Smooth muscle cell (in vitro differentiated cells): ENCODE results near the gene CBFA2T2. TPM values are rescaled to one million over a fixed set of nuclear protein-coding genes. Genes with fewer than 3 reads are reported as not detected.
A peak's percentile ranks its signal among the peaks of the same experiment; 100 is the strongest.

Experiments
- DNase-seq: peaks from one replicate; lab custom pipeline; 2025; ENCODE audit not compliant: unreplicated experiment; lab: John Stamatoyannopoulos, UW
- H2AFZ ChIP-seq: fragments of 200-600 bp; sonication (generic); 2 replicates; pipeline ENCODE4 v1.6.0; 2016; ENCODE audit warnings: antibody characterized with exemption, low read depth, mild to moderate bottlenecking
- H3F3A ChIP-seq: fragments of 200-600 bp; sonication (generic); 2 replicates; pipeline ENCODE4 v1.6.0; 2017; ENCODE audit warnings: antibody characterized with exemption, low read depth
- H3K27ac ChIP-seq: fragments of 200-600 bp; sonication (generic); 2 replicates; pipeline ENCODE4 v1.5.1; 2016; ENCODE audit warnings: low read depth, mild to moderate bottlenecking
- H3K27me3 ChIP-seq: fragments of 200-600 bp; sonication (generic); 2 replicates; pipeline ENCODE4 v1.6.1; 2016; ENCODE audit warnings: low read depth, mild to moderate bottlenecking
- H3K36me3 ChIP-seq: fragments of 200-600 bp; sonication (generic); 2 replicates; pipeline ENCODE4 v1.5.1; 2016; ENCODE audit warnings: low read depth
- H3K4me1 ChIP-seq: fragments of 200-600 bp; sonication (generic); 2 replicates; pipeline ENCODE4 v1.5.1; 2016; ENCODE audit warnings: low read depth
- H3K4me2 ChIP-seq: fragments of 200-600 bp; sonication (generic); 2 replicates; pipeline ENCODE4 v1.6.0; 2016; ENCODE audit warnings: mild to moderate bottlenecking
- H3K4me3 ChIP-seq: fragments of 200-600 bp; sonication (generic); 2 replicates; pipeline ENCODE4 v1.5.1; 2016; ENCODE audit warnings: mild to moderate bottlenecking
- H3K79me2 ChIP-seq: fragments of 200-600 bp; sonication (generic); 2 replicates; pipeline ENCODE4 v1.6.0; 2016; ENCODE audit warnings: low read depth, mild to moderate bottlenecking
- H3K9ac ChIP-seq: fragments of 200-600 bp; sonication (generic); 2 replicates; pipeline ENCODE4 v1.6.0; 2016; ENCODE audit warnings: low read depth
- H3K9me3 ChIP-seq: fragments of 200-600 bp; sonication (generic); replicated peaks from 2 replicates; pipeline ENCODE4 v1.5.1; 2016; ENCODE audit warnings: low read depth
- H4K20me1 ChIP-seq: fragments of 200-600 bp; sonication (generic); 2 replicates; pipeline ENCODE4 v1.6.0; 2016; ENCODE audit warnings: low read depth
- WGBS: methylation state at CpG from one replicate; pipeline ENCODE4 v1.1.7; 2016; ENCODE audit warnings: low lambda C conversion rate; 5-methylcytosine and 5-hydroxymethylcytosine counted together
- polyA plus RNA-seq: library from polyadenylated mRNA; unstranded; fragments of >200 nt; fragmentation: Nextera tagmentation; extraction: Ambion mirVana; gene quantifications from 2 replicates; pipeline ENCODE4 v1.2.1, GENCODE V29; 2016
- total RNA-seq: library from RNA; depleted of rRNA; stranded (reverse); fragments of >200 nt; gene quantifications from 2 replicates; pipeline ENCODE4 v1.2.3, GENCODE V29; 2014
- TF ChIP-seq, protein P1 (sequence below): fragments of 200-600 bp; sonication (generic); IDR thresholded peaks from 2 replicates; pipeline ENCODE4 v1.5.1; 2017; ENCODE audit warnings: borderline replicate concordance, mild to moderate bottlenecking, antibody characterized with exemption; ENCODE audit not compliant: insufficient read depth, poor library complexity, severe bottlenecking

Gene CBFA2T2
- total and polyA plus RNA-seq, 2 experiments from 2014 or later = 18.2 to 41.6 TPM

DNA sequence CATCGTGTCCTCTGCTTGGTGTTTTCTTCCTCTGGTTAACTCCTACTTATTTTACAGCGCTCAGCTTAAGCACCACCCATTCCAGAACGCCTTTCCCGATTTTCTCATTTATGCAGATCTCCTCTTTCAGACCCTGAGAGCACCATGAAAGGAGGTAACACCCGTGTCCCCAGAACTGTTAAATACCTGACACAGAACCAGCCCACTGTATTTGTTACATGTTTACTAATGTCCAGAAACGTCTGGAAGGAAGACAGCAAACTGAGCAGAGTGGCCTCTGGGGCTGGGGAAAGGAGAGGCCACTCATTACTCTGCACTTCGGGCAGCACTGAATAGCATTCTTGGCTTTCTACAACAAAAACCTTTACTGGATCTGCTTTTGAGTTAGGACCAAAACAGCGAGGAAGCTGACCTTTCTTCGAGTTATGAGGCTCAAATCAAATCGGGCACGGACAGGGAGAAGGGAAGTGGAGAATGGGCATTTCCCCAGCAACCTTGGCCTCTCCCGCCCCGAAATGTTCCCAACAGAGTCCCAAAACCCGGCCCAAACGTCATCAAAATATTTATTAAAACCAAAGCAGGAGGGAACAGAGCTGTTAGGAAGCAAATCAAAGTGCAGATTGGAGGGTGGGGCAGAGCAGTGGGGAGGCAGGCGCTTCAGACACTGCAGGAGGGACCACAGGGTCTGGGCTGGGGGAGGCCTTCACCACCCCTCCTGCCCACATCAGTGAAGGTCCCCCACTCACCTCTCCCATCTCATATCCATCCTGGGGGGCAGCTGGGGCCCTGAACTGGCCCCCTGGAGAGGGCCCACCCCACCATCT, 185.5 kb downstream of the CBFA2T2 start:
- H3K4me2 ChIP-seq = peak overlapping the region; percentile 100
- H4K20me1 ChIP-seq = peaks cover 21% of the 10 kb centered on the region
- no peak for DNase-seq
- H3K4me1 ChIP-seq = peaks cover 26% of the 10 kb centered on the region
- peaks cover 13% of the 10 kb centered on the region for H3F3A ChIP-seq
- WGBS = 46% methylated on average over 16 of the region's 16 CpGs
- peak overlapping the region; percentile 98 for H2AFZ ChIP-seq
- H3K36me3 ChIP-seq = no peaks in the 10 kb centered on the region
- TF ChIP-seq, protein P1, sequence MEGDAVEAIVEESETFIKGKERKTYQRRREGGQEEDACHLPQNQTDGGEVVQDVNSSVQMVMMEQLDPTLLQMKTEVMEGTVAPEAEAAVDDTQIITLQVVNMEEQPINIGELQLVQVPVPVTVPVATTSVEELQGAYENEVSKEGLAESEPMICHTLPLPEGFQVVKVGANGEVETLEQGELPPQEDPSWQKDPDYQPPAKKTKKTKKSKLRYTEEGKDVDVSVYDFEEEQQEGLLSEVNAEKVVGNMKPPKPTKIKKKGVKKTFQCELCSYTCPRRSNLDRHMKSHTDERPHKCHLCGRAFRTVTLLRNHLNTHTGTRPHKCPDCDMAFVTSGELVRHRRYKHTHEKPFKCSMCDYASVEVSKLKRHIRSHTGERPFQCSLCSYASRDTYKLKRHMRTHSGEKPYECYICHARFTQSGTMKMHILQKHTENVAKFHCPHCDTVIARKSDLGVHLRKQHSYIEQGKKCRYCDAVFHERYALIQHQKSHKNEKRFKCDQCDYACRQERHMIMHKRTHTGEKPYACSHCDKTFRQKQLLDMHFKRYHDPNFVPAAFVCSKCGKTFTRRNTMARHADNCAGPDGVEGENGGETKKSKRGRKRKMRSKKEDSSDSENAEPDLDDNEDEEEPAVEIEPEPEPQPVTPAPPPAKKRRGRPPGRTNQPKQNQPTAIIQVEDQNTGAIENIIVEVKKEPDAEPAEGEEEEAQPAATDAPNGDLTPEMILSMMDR = no peak
- no peaks in the 10 kb centered on the region for H3K27me3 ChIP-seq
- peak overlapping the region; percentile 98 for H3K4me3 ChIP-seq
- peaks cover 19% of the 10 kb centered on the region for H3K79me2 ChIP-seq
- H3K9ac ChIP-seq = peak overlapping the region; percentile 2
- H3K27ac ChIP-seq = peak overlapping the region; percentile 35
- no peaks in the 10 kb centered on the region for H3K9me3 ChIP-seq

DNA sequence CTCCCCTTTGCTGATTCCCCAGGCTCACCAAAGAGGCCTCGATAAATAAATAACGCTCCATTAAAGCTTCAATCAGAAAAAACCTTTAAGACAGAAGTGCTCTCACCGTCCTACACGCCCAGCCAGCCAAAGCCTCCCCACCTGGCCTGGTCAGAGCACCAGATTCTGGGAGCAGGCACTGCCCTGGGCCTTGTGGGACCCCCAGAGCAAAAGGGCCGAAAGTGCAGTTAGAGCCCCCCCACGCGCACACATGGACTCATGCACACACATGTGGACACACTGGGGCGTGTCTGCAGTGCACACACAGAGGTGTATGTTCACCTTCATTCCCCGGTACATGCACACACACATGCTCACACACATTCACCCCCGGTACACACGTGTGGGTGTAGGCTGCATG, 186.2 kb downstream of the CBFA2T2 start:
- Histone ChIP-seq H3K4me3 (no peak overlapping the region), H3K9ac (no peak overlapping the region), H3K27ac (no peak overlapping the region), H3K27me3 (no peaks in the 10 kb centered on the region), H3K36me3 (no peaks in the 10 kb centered on the region), H2AFZ (no peak overlapping the region), H3K4me1 (peaks cover 26% of the 10 kb centered on the region), H3K4me2 (no peak overlapping the region), H4K20me1 (peaks cover 16% of the 10 kb centered on the region), H3K79me2 (peaks cover 19% of the 10 kb centered on the region), H3K9me3 (no peaks in the 10 kb centered on the region), H3F3A (peaks cover 13% of the 10 kb centered on the region)
- WGBS = 95% methylated on average over 11 of the region's 11 CpGs
- no peak for DNase-seq
- TF ChIP-seq, protein P1 = no peak

- peaks cover 26% of the 10 kb centered on the region for H3K4me1 ChIP-seq
- H3K9me3 ChIP-seq = no peaks in the 10 kb centered on the region
- H3K4me2 ChIP-seq = no peak overlapping the region
- H3K36me3 ChIP-seq = no peaks in the 10 kb centered on the region
- WGBS = 96% methylated on average over 31 of the region's 31 CpGs
- no peak overlapping the region for H3K9ac ChIP-seq
- no peak for DNase-seq
- no peak overlapping the region for H3K4me3 ChIP-seq
- H3K79me2 ChIP-seq = peaks cover 19% of the 10 kb centered on the region
- TF ChIP-seq, protein P1 = no peak
- no peaks in the 10 kb centered on the region for H3K27me3 ChIP-seq
- no peak overlapping the region for H3K27ac ChIP-seq
- H3F3A ChIP-seq = peaks cover 13% of the 10 kb centered on the region
- H4K20me1 ChIP-seq = peaks cover 13% of the 10 kb centered on the region
- H2AFZ ChIP-seq = no peak overlapping the region
Measured at GRCh38 chr20:33676652-33677645, 187.1 kb downstream of the CBFA2T2 start.
